SK-N-SH (cell line): ENCODE results near the gene MYCBPAP. TPM values are rescaled to one million over a fixed set of nuclear protein-coding genes. Genes with fewer than 3 reads are reported as not detected.

Experiments
- CTCF ChIA-PET: fragments of 300-600, 350-600 bp; formaldehyde crosslinking; extraction: SDS; loops from one replicate; lab custom pipeline; 2021; lab: Yijun Ruan, JAX
- POLR2A ChIA-PET: fragments of 350-600 bp; sonication (Branson Sonifier 250); formaldehyde crosslinking; extraction: SDS; loops from one replicate; lab custom pipeline; 2020; ENCODE audit warnings: antibody characterized with exemption, inconsistent platforms; lab: Yijun Ruan, JAX
- DNase-seq: peaks from one replicate; pipeline ENCODE4 v3.0.0; 2012
- H2AFZ ChIP-seq: fragments of 200-600 bp; sonication (generic); 2 replicates; pipeline ENCODE4 v1.8.1; 2016; ENCODE audit warnings: antibody characterized with exemption, mild to moderate bottlenecking, low read depth
- H3F3A ChIP-seq: fragments of 200-600 bp; sonication (generic); replicated peaks from 2 replicates; pipeline ENCODE3; 2016; ENCODE audit warnings: antibody characterized with exemption, mild to moderate bottlenecking; ENCODE audit not compliant: insufficient read depth
- H3K27ac ChIP-seq, 2 experiments: fragments of 200-500 bp in 1 of 2; fragments of 200-600 bp in 1 of 2; sonication (Bioruptor generic) in 1 of 2; sonication (generic), shearing (Covaris generic) in 1 of 2; 2 replicates each; pipeline versions ENCODE4 v1.5.1 to v1.6.1; 2014 to 2016; ENCODE audit warnings: low read depth in 2 of 2, inconsistent platforms in 1 of 2, low read length in 1 of 2, mild to moderate bottlenecking in 1 of 2, mixed read lengths in 1 of 2
- H3K27me3 ChIP-seq: fragments of 200-600 bp; sonication (generic), shearing (Covaris generic); 2 replicates; pipeline ENCODE4 v1.6.1; 2016; ENCODE audit warnings: mixed run types; ENCODE audit not compliant: insufficient read depth
- H3K36me3 ChIP-seq, 2 experiments: fragments of 200-500 bp in 1 of 2; fragments of 200-600 bp in 1 of 2; sonication (Bioruptor generic) in 1 of 2; sonication (generic) in 1 of 2; replicated peaks in 1 of 2; 2 replicates each; pipeline versions ENCODE3 to v1.5.1; 2014 to 2016; ENCODE audit warnings: low read length in 1 of 2, mild to moderate bottlenecking in 1 of 2; ENCODE audit not compliant: insufficient read depth in 2 of 2, control insufficient read depth in 1 of 2
- H3K4me1 ChIP-seq, 2 experiments: fragments of 200-500 bp in 1 of 2; fragments of 200-600 bp in 1 of 2; sonication (Bioruptor generic) in 1 of 2; sonication (generic), shearing (Covaris generic) in 1 of 2; 2 replicates each; pipeline versions ENCODE4 v1.5.1 to v1.6.1; 2014 to 2016; ENCODE audit warnings: low read depth in 1 of 2, low read length in 1 of 2, mixed run types in 1 of 2; ENCODE audit not compliant: insufficient read depth in 2 of 2, control insufficient read depth in 1 of 2
- H3K4me2 ChIP-seq: fragments of 200-600 bp; sonication (generic), shearing (Covaris generic); 2 replicates; pipeline ENCODE4 v1.6.1; 2017; ENCODE audit warnings: mixed run types
- H3K4me3 ChIP-seq, 2 experiments: fragments of 200-500 bp in 1 of 2; fragments of 200-600 bp in 1 of 2; sonication (Bioruptor generic) in 1 of 2; sonication (generic), shearing (Covaris generic) in 1 of 2; 2 replicates each; pipeline versions ENCODE4 v1.5.1 to v1.8.1; 2014 to 2016; ENCODE audit warnings: low read depth in 2 of 2, inconsistent platforms in 1 of 2, low read length in 1 of 2, mild to moderate bottlenecking in 1 of 2, mixed read lengths in 1 of 2, moderate library complexity in 1 of 2
- H3K79me2 ChIP-seq: fragments of 200-600 bp; sonication (generic); 2 replicates; pipeline ENCODE4 v1.8.1; 2017; ENCODE audit warnings: mild to moderate bottlenecking; ENCODE audit not compliant: insufficient read depth
- H3K9ac ChIP-seq: fragments of 200-600 bp; sonication (generic); 2 replicates; pipeline ENCODE4 v1.6.1; 2017; ENCODE audit warnings: mixed run types
- H3K9me2 ChIP-seq: fragments of 200-600 bp; sonication (generic); 2 replicates; pipeline ENCODE4 v1.6.1; 2017; ENCODE audit warnings: mixed run types
- H3K9me3 ChIP-seq: fragments of 200-600 bp; sonication (generic); 2 replicates; pipeline ENCODE4 v1.6.1; 2017; ENCODE audit warnings: mixed run types, mild to moderate bottlenecking, moderate library complexity
- H4K20me1 ChIP-seq: fragments of 200-600 bp; sonication (generic); 2 replicates; pipeline ENCODE4 v1.6.1; 2017; ENCODE audit warnings: mild to moderate bottlenecking, mixed run types; ENCODE audit not compliant: insufficient read depth
- CTCF ChIP-seq: fragments of 200-600 bp; sonication (generic); IDR thresholded peaks from 2 replicates; pipeline ENCODE4 v1.6.1; 2017; ENCODE audit warnings: antibody characterized with exemption, mild to moderate bottlenecking, moderate library complexity
- ELF1 ChIP-seq: IDR thresholded peaks from 2 replicates; pipeline ENCODE4 v1.4.0; 2012
- GATA2 ChIP-seq: sonication (generic); formaldehyde crosslinking; IDR thresholded peaks from 2 replicates; pipeline ENCODE4 v1.5.0; 2020; ENCODE audit warnings: mild to moderate bottlenecking, missing genetic modification reagents
- IRF3 ChIP-seq: fragments of 150-350 bp; IDR thresholded peaks from 2 replicates; pipeline ENCODE4 v1.6.1; 2016; ENCODE audit warnings: mild to moderate bottlenecking, low read depth, low read length
- JUND ChIP-seq: IDR thresholded peaks from 2 replicates; pipeline ENCODE4 v1.4.0; 2012
- MAX ChIP-seq: IDR thresholded peaks from 2 replicates; pipeline ENCODE4 v1.4.0; 2012; ENCODE audit warnings: low read depth
- MEF2A ChIP-seq: IDR thresholded peaks from 2 replicates; pipeline ENCODE4 v1.4.0; 2012; ENCODE audit warnings: low read depth, borderline replicate concordance
- PBX3 ChIP-seq: IDR thresholded peaks from 2 replicates; pipeline ENCODE4; 2012
- POLR2AphosphoS5 ChIP-seq: IDR thresholded peaks from 2 replicates; pipeline ENCODE4 v1.6.1; 2012; ENCODE audit warnings: low read depth, low read length
- RAD21 ChIP-seq: IDR thresholded peaks from 2 replicates; pipeline ENCODE4 v1.6.1; 2012; ENCODE audit warnings: mild to moderate bottlenecking, low read length
- RFX5 ChIP-seq: IDR thresholded peaks from 2 replicates; pipeline ENCODE4 v1.6.1; 2012; ENCODE audit warnings: mild to moderate bottlenecking, improper control_type of control experiment, low read length
- RXRA ChIP-seq: IDR thresholded peaks from 2 replicates; pipeline ENCODE4 v1.4.0; 2012; ENCODE audit warnings: low read depth, mild to moderate bottlenecking, borderline replicate concordance
- TCF12 ChIP-seq: IDR thresholded peaks from 2 replicates; pipeline ENCODE4 v1.4.0; 2012
- USF1 ChIP-seq: IDR thresholded peaks from 2 replicates; pipeline ENCODE4 v1.4.0; 2012; ENCODE audit warnings: low read depth, borderline replicate concordance
- YY1 ChIP-seq: IDR thresholded peaks from 2 replicates; pipeline ENCODE4 v1.4.0; 2012; ENCODE audit warnings: low read depth, mild to moderate bottlenecking
- ZBTB33 ChIP-seq: IDR thresholded peaks from 2 replicates; pipeline ENCODE4 v1.4.0; 2012; ENCODE audit warnings: low read depth, borderline replicate concordance
- WGBS: methylation state at CpG from one replicate; pipeline ENCODE4 v1.1.6; 2017; ENCODE audit warnings: low lambda C conversion rate; 5-methylcytosine and 5-hydroxymethylcytosine counted together
- polyA plus RNA-seq, 3 experiments: library from polyadenylated mRNA; depleted of rRNA; stranded (reverse); fragments of >200 nt; gene quantifications; 2 replicates each; pipeline ENCODE4 v1.2.3, GENCODE V29; 2012

Gene MYCBPAP
- polyA plus RNA-seq, 1 of the 3 experiments (the other 2 are of a cell fraction), result 2.4 TPM

- CTCF ChIA-PET, result interaction anchor here (0.9 to 24.2 kb wide), 25 partner anchors 10 to 303 kb away, joined by 3 to 1212 read pairs (median 22); partner anchors contain the start of gene CACNA1G
- WGBS, result 94% methylated on average over 19 of the region's 19 CpGs
- H4K20me1 ChIP-seq, result no peaks in the 10 kb centered on the region
- H3K9me3 ChIP-seq, result no peaks in the 10 kb centered on the region
- no peak for DNase-seq
- no peak for TF ChIP-seq ZBTB33
- no peak for TF ChIP-seq YY1
- no peak for TF ChIP-seq IRF3
- no peak for TF ChIP-seq MEF2A
- TF ChIP-seq TCF12, result no peak
- TF ChIP-seq POLR2AphosphoS5, result no peak
- TF ChIP-seq ELF1, result no peak
- no peak for TF ChIP-seq GATA2 (CRISPR knock-in tag)
- no peak for TF ChIP-seq RXRA
- TF ChIP-seq RFX5, result no peak
- no peak for TF ChIP-seq JUND
- no peak for TF ChIP-seq CTCF
- TF ChIP-seq USF1, result no peak
- TF ChIP-seq MAX, result no peak
- no peak for TF ChIP-seq PBX3
- TF ChIP-seq RAD21, result no peak
- no peak overlapping the region for H3K4me3 ChIP-seq
- no peaks in the 10 kb centered on the region for H3K9me2 ChIP-seq
- peaks cover 16 to 27% of the 10 kb centered on the region in 2 experiments for H3K36me3 ChIP-seq
- peaks cover 0 to 20% of the 10 kb centered on the region in 2 experiments; a peak in 1 of 4 replicates for H3K4me1 ChIP-seq
- no peak overlapping the region for H3K27ac ChIP-seq
- no peak overlapping the region for H3K9ac ChIP-seq
- H2AFZ ChIP-seq, result no peak overlapping the region
- H3K79me2 ChIP-seq, result peaks cover 16% of the 10 kb centered on the region
- no peak overlapping the region for H3K4me2 ChIP-seq
- POLR2A ChIA-PET, result interaction anchor here (1.0 to 2.4 kb wide), 3 partner anchors 76 to 146 kb away, joined by 3 to 21 read pairs (median 3); no protein-coding TSS in a partner anchor
- no peaks in the 10 kb centered on the region for H3K27me3 ChIP-seq
- peaks cover 6% of the 10 kb centered on the region for H3F3A ChIP-seq
Measured at GRCh38 chr17:50549256-50549941, 41.2 kb downstream of the MYCBPAP start.
